Spleen (tissue), 13 donors: ENCODE measurements around the gene CLDN4. TPM values are rescaled to one million over a fixed set of nuclear protein-coding genes. Genes with fewer than 3 reads are reported as not detected.
A peak's percentile ranks its signal among the peaks of the same experiment; 100 is the strongest.
"Not testable (repeated sequence)": the region's sequence is repeated elsewhere in the genome, so short reads cannot be mapped to it uniquely, and the experiment has no call there.

ENCODE experiments used
- DNase-seq: peaks from one replicate; pipeline ENCODE4 v3.0.0-alpha.2; 2020
- H3K27ac ChIP-seq, 8 donors: fragments of 200-600 bp; sonication (generic) in 7 of 8; 1 replicate in 4 of 8; 2 replicates in 4 of 8; pipeline versions ENCODE4 v1.5.0 to v1.8.0; 2016 to 2021; ENCODE audit warnings: inconsistent platforms in 4 of 8, mild to moderate bottlenecking in 4 of 8, moderate library complexity in 1 of 8
- H3K27me3 ChIP-seq, 7 donors: fragments of 200-600 bp; sonication (generic) in 6 of 7; replicated peaks in 1 of 7; 1 replicate in 4 of 7; 2 replicates in 3 of 7; pipeline versions ENCODE4 v1.5.0 to v1.8.0; 2016 to 2021; ENCODE audit warnings: inconsistent platforms in 3 of 7, mild to moderate bottlenecking in 1 of 7
- H3K36me3 ChIP-seq, 6 donors: fragments of 200-600 bp; sonication (generic) in 5 of 6; 1 replicate in 4 of 6; 2 replicates in 2 of 6; pipeline versions ENCODE4 v1.5.0 to v1.8.0; 2016 to 2021; ENCODE audit warnings: inconsistent platforms in 2 of 6
- H3K4me1 ChIP-seq, 6 donors: fragments of 200-600 bp; sonication (generic) in 5 of 6; 1 replicate in 3 of 6; 2 replicates in 3 of 6; pipeline versions ENCODE4 v1.5.0 to v1.8.0; 2016 to 2021; ENCODE audit warnings: inconsistent platforms in 3 of 6
- H3K4me3 ChIP-seq, 8 donors: fragments of 200-600 bp; sonication (generic) in 7 of 8; 1 replicate in 4 of 8; 2 replicates in 4 of 8; pipeline versions ENCODE4 v1.5.0 to v1.8.0; 2016 to 2021; ENCODE audit warnings: inconsistent platforms in 4 of 8, mild to moderate bottlenecking in 4 of 8, moderate library complexity in 2 of 8
- H3K9me3 ChIP-seq, 8 donors: fragments of 200-600 bp; sonication (generic) in 7 of 8; 1 replicate in 4 of 8; 2 replicates in 4 of 8; pipeline versions ENCODE4 v1.5.0 to v1.8.0; 2016 to 2021; ENCODE audit warnings: inconsistent platforms in 4 of 8
- CTCF ChIP-seq, 11 experiments: fragments of 200-600 bp in 7 of 11; fragments of 450-650 bp in 4 of 11; sonication (generic) in 4 of 11; IDR thresholded peaks in 8 of 11; conservative IDR thresholded peaks in 3 of 11; 1 replicate in 7 of 11; 2 replicates in 4 of 11; pipeline versions ENCODE4 v1.4.0 to v1.8.0; 2016 to 2021; ENCODE audit warnings: antibody characterized with exemption in 11 of 11, inconsistent platforms in 4 of 11, mild to moderate bottlenecking in 1 of 11
- POLR2A ChIP-seq, 3 donors: fragments of 450-650 bp; IDR thresholded peaks; one replicate each; pipeline ENCODE4 v1.5.1; 2017; ENCODE audit warnings: antibody characterized with exemption in 3 of 3, mild to moderate bottlenecking in 1 of 3
- POLR2AphosphoS5 ChIP-seq, 3 donors: sonication (generic); formaldehyde crosslinking; IDR thresholded peaks; one replicate each; pipeline ENCODE4 v1.5.1; 2017; ENCODE audit warnings: antibody characterized with exemption in 3 of 3
- WGBS, 5 donors: extraction: QIAGEN DNeasy Blood & Tissue Kit in 3 of 5; methylation state at CpG; one replicate each; pipeline versions ENCODE4 v1.1.5 to v1.1.7; 2013 to 2018; 5-methylcytosine and 5-hydroxymethylcytosine counted together
- intact Hi-C: fragments of 100-400 bp; cut with DNase I; formaldehyde crosslinking; loops from one replicate; pipeline ENCODE4 v1.15.0; 2023; ENCODE audit warnings: low total_unique reads
- long read RNA-seq, 2 donors: transcript quantifications; one replicate each; lab custom pipeline, GENCODE V29; 2026
- polyA plus RNA-seq, 3 donors: library from polyadenylated mRNA; stranded (reverse); fragments of 200-250 nt; gene quantifications; one replicate each; pipeline ENCODE4 v1.2.1, GENCODE V29; 2013
- total RNA-seq, 7 donors: library from RNA; depleted of rRNA in 3 of 7; stranded (reverse); fragments of >200 nt in 3 of 7; fragmentation: NEBNext Ultra II Directional in 4 of 7; extraction: Animal tissue kit (Norgen Biotek cat#: 25700) in 4 of 7; gene quantifications; one replicate each; pipeline versions ENCODE4 v1.1.0 to v1.2.1, GENCODE V29; 2016 to 2021
- donor health status: healthy with polysubstance abuse.
- donor health status: DM: no; HTN: no; CAD: no; lungs with moderate emphysema.
- donor health status: DM: no; HTN: no; CAD: no.
- donor health status: Bipolar disorder and iron deficiency.
- donor health status: healthy.
- donor health status: DM: no; HTN: no; CAD: no.
- donor health status: DM: yes; HTN: yes; CAD: no.

The CLDN4 gene
- total RNA-seq (1 to 10 TPM in 1 of 7 donors, under 1 TPM in 5, not detected in 1; 0.13 to 1.0 (median 0.24) TPM), polyA plus RNA-seq (under 1 TPM; 0.33 to 0.77 (median 0.39) TPM)
- long read RNA-seq, donor 1, partial matches to known transcripts = 0 of 3 reads
- long read RNA-seq, donor 1, other reads (novel, unspliced or antisense) = 0 of 3 reads
- long read RNA-seq, donor 2, transcript CLDN4-201 (1 exons, 1,831 nt) = major isoform, 17 of 17 reads
- long read RNA-seq, donor 2, partial matches to known transcripts = 0 of 17 reads
- long read RNA-seq, donor 2, other reads (novel, unspliced or antisense) = 0 of 17 reads

DNA sequence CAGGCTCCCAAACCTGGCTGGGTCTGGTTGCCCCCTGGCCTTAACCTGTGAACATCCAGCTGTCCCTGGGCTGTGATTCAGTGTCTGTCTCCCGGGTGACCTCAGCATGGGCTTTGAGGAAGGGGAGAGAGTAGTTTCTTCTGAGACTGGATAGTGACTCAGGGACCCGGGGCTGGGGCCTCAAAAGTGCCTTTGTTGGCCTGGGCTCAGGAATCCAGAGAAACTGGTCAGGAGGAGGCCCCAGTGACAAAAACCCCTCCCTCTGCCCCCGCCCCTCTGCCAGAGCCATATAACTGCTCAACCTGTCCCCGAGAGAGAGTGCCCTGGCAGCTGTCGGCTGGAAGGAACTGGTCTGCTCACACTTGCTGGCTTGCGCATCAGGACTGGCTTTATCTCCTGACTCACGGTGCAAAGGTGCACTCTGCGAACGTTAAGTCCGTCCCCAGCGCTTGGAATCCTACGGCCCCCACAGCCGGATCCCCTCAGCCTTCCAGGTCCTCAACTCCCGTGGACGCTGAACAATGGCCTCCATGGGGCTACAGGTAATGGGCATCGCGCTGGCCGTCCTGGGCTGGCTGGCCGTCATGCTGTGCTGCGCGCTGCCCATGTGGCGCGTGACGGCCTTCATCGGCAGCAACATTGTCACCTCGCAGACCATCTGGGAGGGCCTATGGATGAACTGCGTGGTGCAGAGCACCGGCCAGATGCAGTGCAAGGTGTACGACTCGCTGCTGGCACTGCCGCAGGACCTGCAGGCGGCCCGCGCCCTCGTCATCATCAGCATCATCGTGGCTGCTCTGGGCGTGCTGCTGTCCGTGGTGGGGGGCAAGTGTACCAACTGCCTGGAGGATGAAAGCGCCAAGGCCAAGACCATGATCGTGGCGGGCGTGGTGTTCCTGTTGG is at the start of gene CLDN4:
CLDN4 (plus strand) TSS at position 316 of the 903 bp plus-strand sequence; CDS start at position 522, 206 bp downstream.
- WGBS, 5 donors = 76 to 87% (median 84%) methylated on average over 22 to 42 of the region's 42 CpGs
- no peak for DNase-seq
- no peak within 1 kb of the TSS for H3K4me3 ChIP-seq
- H3K36me3 ChIP-seq = no peaks in the 10 kb centered on the region
- H3K27me3 ChIP-seq = no peaks in the 10 kb centered on the region
- H3K27ac ChIP-seq = peak within 1 kb of the TSS in 6 of 8 donors; percentile 51 to 81 (median 64)
- H3K4me1 ChIP-seq = peaks cover 15 to 70% (median 41%) of the 10 kb centered on the region in 6 donors
- intact Hi-C loops = no loop called here
- no peak for TF ChIP-seq POLR2A (IDR thresholded peaks at IDR 0.05)
- TF ChIP-seq POLR2AphosphoS5 (IDR thresholded peaks at IDR 0.05) = no peak
- TF ChIP-seq CTCF (IDR thresholded peaks at IDR 0.05 in 8 of 11, conservative IDR thresholded peaks at IDR 0.05 in 3 of 11) = no peak
- H3K9me3 ChIP-seq = no peaks in the 10 kb centered on the region

- Histone ChIP-seq H3K4me3 (no peak overlapping the region), H3K9me3 (peaks cover 0 to 22% (median 16%) of the 10 kb centered on the region in 8 donors), H3K27me3 (peaks cover 0 to 11% (median 0%) of the 10 kb centered on the region in 7 donors), H3K4me1 (no peaks in the 10 kb centered on the region), H3K36me3 (no peaks in the 10 kb centered on the region), H3K27ac (no peak overlapping the region)
- TF ChIP-seq POLR2A (IDR thresholded peaks at IDR 0.05) (no peak), CTCF (IDR thresholded peaks at IDR 0.05 in 8 of 11, conservative IDR thresholded peaks at IDR 0.05 in 3 of 11) (no peak), POLR2AphosphoS5 (IDR thresholded peaks at IDR 0.05) (no peak)
- 86 to 96% (median 90%) methylated on average over 1 of the region's 1 CpG for WGBS, 5 donors
- intact Hi-C loops = no loop called here
- DNase-seq = no peak
Observed at GRCh38 chr7:73786588-73786987, 44.2 kb upstream of the CLDN4 start.

GRCh38 chr7:73787786-73788048 is 43.1 kb upstream of the CLDN4 start:
- WGBS, 5 donors = 68 to 91% (median 85%) methylated on average over 1 of the region's 1 CpG
- H3K9me3 ChIP-seq = peaks cover 0 to 19% (median 14%) of the 10 kb centered on the region in 8 donors

DNA sequence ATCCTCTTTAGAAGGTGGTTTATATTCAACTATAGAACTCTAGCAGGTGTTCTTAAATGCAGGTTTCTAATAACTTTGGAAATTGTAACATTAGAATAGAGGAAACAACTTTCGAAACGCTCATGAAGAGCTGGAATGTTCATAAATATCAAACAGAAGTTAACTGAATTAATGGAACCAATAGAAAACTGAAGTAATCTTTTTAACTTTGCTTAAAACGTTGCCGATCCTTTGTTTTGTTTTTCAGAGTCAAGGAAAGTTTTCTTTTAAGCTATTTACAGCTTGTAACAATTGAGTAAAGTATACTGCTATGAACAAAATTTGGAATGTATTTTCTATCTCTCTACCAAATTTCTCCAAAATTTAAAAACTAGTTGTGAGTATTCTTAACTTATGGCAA is 41.7 kb upstream of the CLDN4 start:
- Histone ChIP-seq H3K27me3 (peaks cover 0 to 11% (median 0%) of the 10 kb centered on the region in 7 donors), H3K4me3 (no peak overlapping the region), H3K36me3 (no peaks in the 10 kb centered on the region), H3K9me3 (peaks cover 0 to 19% (median 14%) of the 10 kb centered on the region in 8 donors), H3K27ac (no peak overlapping the region), H3K4me1 (no peaks in the 10 kb centered on the region)
- intact Hi-C loops = no loop called here
- TF ChIP-seq POLR2A (IDR thresholded peaks at IDR 0.05) = no peak
- TF ChIP-seq POLR2AphosphoS5 (IDR thresholded peaks at IDR 0.05) = no peak
- no peak for TF ChIP-seq CTCF (IDR thresholded peaks at IDR 0.05 in 8 of 11, conservative IDR thresholded peaks at IDR 0.05 in 3 of 11)
- no peak for DNase-seq
- WGBS, 5 donors = 84 to 93% (median 89%) methylated on average over 4 of the region's 4 CpGs

More at GRCh38 chr7:73787786-73788048, 43.1 kb upstream of the CLDN4 start:
- peaks cover 0 to 11% (median 0%) of the 10 kb centered on the region in 7 donors for H3K27me3 ChIP-seq
- intact Hi-C loops, H3K27ac ChIP-seq, H3K36me3 ChIP-seq, H3K4me1 ChIP-seq, DNase-seq, H3K4me3 ChIP-seq: not testable (repeated sequence)

DNA sequence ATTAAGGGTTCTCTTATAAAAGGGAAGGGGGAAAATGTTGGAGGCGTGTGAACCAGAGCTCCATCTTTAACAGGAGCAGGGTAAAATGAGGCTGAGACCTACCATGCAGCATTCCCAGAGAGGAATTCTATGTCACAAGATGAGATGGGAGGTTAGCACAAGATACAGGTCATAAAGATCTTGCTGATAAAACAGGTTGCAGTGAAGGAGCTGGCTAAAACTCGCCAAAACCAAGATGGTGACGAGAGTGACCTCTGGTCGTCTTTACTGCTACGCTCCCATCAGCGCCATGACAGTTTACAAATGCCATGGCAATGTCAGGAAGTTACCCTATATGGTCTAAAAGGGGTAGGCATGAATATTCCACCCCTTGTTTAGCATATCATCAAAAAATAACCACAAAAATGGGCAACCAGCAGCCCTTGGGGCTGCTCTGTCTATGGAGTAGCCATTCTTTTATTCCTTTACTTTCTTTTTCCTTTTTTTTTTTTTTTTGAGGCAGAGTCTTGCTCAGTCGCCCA is 39.6 kb upstream of the CLDN4 start:
- intact Hi-C loops, H3K4me3 ChIP-seq, H3K36me3 ChIP-seq, H3K4me1 ChIP-seq, H3K27ac ChIP-seq, DNase-seq: not testable (repeated sequence)
- WGBS, 5 donors = 86 to 94% (median 91%) methylated on average over 7 of the region's 7 CpGs
- Histone ChIP-seq H3K9me3 (peaks cover 0 to 25% (median 14%) of the 10 kb centered on the region in 8 donors), H3K27me3 (peaks cover 0 to 11% (median 0%) of the 10 kb centered on the region in 7 donors)

DNA sequence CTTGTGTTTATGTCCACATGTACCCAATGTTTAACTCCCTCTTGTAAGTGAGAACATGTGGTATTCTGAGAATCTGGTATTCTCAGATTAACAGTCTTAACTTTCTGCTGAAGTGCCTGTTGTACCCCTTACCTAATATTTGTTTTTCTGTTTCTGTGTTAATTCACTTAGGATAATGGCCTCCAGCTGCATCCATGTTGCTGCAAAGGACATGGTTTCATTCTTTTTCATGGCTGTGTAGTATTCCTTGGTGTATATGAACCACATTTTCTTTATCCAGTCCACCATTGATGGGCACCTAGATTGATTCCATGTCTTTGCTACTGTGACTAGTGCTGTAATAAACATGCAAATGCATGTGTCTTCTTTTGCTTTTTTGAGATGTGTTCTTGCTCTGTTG is 35.6 kb upstream of the CLDN4 start:
- H3K27ac ChIP-seq, H3K36me3 ChIP-seq, H3K4me3 ChIP-seq, H3K9me3 ChIP-seq, H3K4me1 ChIP-seq, DNase-seq, H3K27me3 ChIP-seq, intact Hi-C loops: not testable (repeated sequence)

- H3K9me3 ChIP-seq, H3K4me1 ChIP-seq, DNase-seq, H3K27me3 ChIP-seq, H3K4me3 ChIP-seq, H3K36me3 ChIP-seq, H3K27ac ChIP-seq, intact Hi-C loops: not testable (repeated sequence)
- 63 to 100% (median 74%) methylated on average over 2 to 5 of the region's 6 CpGs for WGBS, 5 donors
Observed at GRCh38 chr7:73796656-73797055, 34.1 kb upstream of the CLDN4 start.
